ENCODE results near the gene TPX2. TPM values are rescaled to one million over a fixed set of nuclear protein-coding genes. Genes with fewer than 3 reads are reported as not detected.

Gene TPX2
- polyA plus RNA-seq, 1 of the 3 experiments (the other 2 are of a cell fraction) = 17.1 TPM

DNA sequence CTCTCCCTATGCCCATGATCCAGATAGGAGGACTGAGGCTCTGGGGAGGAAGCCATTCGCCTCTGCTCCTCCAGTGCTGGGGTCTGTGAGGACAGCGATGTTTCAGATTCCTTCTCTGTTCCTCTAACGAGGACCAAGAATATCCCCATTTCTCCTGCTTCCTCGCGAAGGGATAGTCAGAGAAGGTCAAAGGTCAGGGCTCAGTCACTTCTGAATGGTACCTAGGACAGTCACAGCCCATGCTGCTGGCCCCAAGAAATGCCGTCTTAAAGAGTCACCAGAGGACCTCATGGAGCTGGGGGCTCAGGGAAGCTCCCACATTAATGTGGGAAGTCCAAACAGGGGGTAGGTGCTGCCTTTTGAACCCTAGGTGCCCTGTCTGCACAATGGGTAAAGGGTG lies 104.2 kb downstream of the TPX2 start:
- Histone ChIP-seq H4K20me1 (ENCODE audit: insufficient read depth) (no peaks in the 10 kb centered on the region), H3K27me3 (ENCODE audit: insufficient read depth) (no peaks in the 10 kb centered on the region), H3K9ac (peak overlapping the region; percentile 31; the same call in 1 of the 2 replicates), H3K4me1 (ENCODE audit: control insufficient read depth in 1 of 2, insufficient read depth in 2 of 2, low read depth in 1 of 2, low read length in 1 of 2) (peaks cover 31 to 36% of the 10 kb centered on the region in 2 experiments; a peak in 3 of 4 replicates), H3K4me3 (ENCODE audit: low read depth in 2 of 2, low read length in 1 of 2) (no peak overlapping the region), H2AFZ (ENCODE audit: low read depth) (no peak overlapping the region), H3K9me3 (no peaks in the 10 kb centered on the region), H3K79me2 (ENCODE audit: insufficient read depth) (no peaks in the 10 kb centered on the region), H3F3A (replicated peaks; ENCODE audit: insufficient read depth) (peaks cover 19% of the 10 kb centered on the region), H3K36me3 (replicated peaks in 1 of 2; ENCODE audit: control insufficient read depth in 1 of 2, insufficient read depth in 2 of 2, low read length in 1 of 2) (no peaks in the 10 kb centered on the region), H3K27ac (ENCODE audit: low read depth in 2 of 2, low read length in 1 of 2) (peak overlapping the region; percentile 71 to 76; a peak in 3 of 4 replicates), H3K4me2 (peak overlapping the region; percentile 69; the same call in 1 of the 2 replicates), H3K9me2 (no peaks in the 10 kb centered on the region)
- TF ChIP-seq, protein P1, sequence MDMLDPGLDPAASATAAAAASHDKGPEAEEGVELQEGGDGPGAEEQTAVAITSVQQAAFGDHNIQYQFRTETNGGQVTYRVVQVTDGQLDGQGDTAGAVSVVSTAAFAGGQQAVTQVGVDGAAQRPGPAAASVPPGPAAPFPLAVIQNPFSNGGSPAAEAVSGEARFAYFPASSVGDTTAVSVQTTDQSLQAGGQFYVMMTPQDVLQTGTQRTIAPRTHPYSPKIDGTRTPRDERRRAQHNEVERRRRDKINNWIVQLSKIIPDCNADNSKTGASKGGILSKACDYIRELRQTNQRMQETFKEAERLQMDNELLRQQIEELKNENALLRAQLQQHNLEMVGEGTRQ (IDR thresholded peaks at IDR 0.05; ENCODE audit: borderline replicate concordance, low read depth, low read length) = no peak
- no peak for TF ChIP-seq GABPA (IDR thresholded peaks at IDR 0.05; ENCODE audit: low read depth)
- TF ChIP-seq FOSL2 (IDR thresholded peaks at IDR 0.05; ENCODE audit: borderline replicate concordance, low read depth) = no peak
- no peak for TF ChIP-seq TAF1 (IDR thresholded peaks at IDR 0.05; ENCODE audit: borderline replicate concordance, low read depth, low read length)
- TF ChIP-seq RFX5 (IDR thresholded peaks at IDR 0.05; ENCODE audit: low read length) = no peak
- TF ChIP-seq, protein P2, sequence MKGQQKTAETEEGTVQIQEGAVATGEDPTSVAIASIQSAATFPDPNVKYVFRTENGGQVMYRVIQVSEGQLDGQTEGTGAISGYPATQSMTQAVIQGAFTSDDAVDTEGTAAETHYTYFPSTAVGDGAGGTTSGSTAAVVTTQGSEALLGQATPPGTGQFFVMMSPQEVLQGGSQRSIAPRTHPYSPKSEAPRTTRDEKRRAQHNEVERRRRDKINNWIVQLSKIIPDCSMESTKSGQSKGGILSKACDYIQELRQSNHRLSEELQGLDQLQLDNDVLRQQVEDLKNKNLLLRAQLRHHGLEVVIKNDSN (IDR thresholded peaks at IDR 0.05; ENCODE audit: borderline replicate concordance, low read depth) = no peak
- TF ChIP-seq TEAD4 (IDR thresholded peaks at IDR 0.05; ENCODE audit: borderline replicate concordance, insufficient read depth) = no peak
- no peak for TF ChIP-seq MEF2A (IDR thresholded peaks at IDR 0.05; ENCODE audit: borderline replicate concordance, low read depth)
- TF ChIP-seq, protein P3, sequence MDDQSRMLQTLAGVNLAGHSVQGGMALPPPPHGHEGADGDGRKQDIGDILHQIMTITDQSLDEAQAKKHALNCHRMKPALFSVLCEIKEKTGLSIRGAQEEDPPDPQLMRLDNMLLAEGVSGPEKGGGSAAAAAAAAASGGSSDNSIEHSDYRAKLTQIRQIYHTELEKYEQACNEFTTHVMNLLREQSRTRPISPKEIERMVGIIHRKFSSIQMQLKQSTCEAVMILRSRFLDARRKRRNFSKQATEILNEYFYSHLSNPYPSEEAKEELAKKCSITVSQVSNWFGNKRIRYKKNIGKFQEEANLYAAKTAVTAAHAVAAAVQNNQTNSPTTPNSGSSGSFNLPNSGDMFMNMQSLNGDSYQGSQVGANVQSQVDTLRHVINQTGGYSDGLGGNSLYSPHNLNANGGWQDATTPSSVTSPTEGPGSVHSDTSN (IDR thresholded peaks at IDR 0.05) = no peak
- TF ChIP-seq CHD2 (IDR thresholded peaks at IDR 0.05; ENCODE audit: low read length, partially characterized antibody) = no peak
- TF ChIP-seq ELF1 (IDR thresholded peaks at IDR 0.05) = no peak
- TF ChIP-seq, protein P4, sequence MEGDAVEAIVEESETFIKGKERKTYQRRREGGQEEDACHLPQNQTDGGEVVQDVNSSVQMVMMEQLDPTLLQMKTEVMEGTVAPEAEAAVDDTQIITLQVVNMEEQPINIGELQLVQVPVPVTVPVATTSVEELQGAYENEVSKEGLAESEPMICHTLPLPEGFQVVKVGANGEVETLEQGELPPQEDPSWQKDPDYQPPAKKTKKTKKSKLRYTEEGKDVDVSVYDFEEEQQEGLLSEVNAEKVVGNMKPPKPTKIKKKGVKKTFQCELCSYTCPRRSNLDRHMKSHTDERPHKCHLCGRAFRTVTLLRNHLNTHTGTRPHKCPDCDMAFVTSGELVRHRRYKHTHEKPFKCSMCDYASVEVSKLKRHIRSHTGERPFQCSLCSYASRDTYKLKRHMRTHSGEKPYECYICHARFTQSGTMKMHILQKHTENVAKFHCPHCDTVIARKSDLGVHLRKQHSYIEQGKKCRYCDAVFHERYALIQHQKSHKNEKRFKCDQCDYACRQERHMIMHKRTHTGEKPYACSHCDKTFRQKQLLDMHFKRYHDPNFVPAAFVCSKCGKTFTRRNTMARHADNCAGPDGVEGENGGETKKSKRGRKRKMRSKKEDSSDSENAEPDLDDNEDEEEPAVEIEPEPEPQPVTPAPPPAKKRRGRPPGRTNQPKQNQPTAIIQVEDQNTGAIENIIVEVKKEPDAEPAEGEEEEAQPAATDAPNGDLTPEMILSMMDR (IDR thresholded peaks at IDR 0.05) = no peak
- TF ChIP-seq RCOR1 (IDR thresholded peaks at IDR 0.05; ENCODE audit: low read length) = no peak
- TF ChIP-seq RAD21 (IDR thresholded peaks at IDR 0.05; ENCODE audit: low read length) = no peak
- TF ChIP-seq, protein P5, sequence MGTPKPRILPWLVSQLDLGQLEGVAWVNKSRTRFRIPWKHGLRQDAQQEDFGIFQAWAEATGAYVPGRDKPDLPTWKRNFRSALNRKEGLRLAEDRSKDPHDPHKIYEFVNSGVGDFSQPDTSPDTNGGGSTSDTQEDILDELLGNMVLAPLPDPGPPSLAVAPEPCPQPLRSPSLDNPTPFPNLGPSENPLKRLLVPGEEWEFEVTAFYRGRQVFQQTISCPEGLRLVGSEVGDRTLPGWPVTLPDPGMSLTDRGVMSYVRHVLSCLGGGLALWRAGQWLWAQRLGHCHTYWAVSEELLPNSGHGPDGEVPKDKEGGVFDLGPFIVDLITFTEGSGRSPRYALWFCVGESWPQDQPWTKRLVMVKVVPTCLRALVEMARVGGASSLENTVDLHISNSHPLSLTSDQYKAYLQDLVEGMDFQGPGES (IDR thresholded peaks at IDR 0.05; ENCODE audit: low read depth, low read length) = no peak
- 82% methylated on average over 5 of the region's 6 CpGs for WGBS (ENCODE audit: low lambda C conversion rate)
- POLR2A ChIA-PET = no interaction called here
- CTCF ChIA-PET = interaction anchor here (0.9 to 15.5 kb wide), 4 partner anchors 9 to 210 kb away, joined by 4 to 174 read pairs (median 16); no protein-coding TSS in a partner anchor
- DNase-seq = no peak
